ENCODE results near the gene ASF1B. TPM values are rescaled to one million over a fixed set of nuclear protein-coding genes. Genes with fewer than 3 reads are reported as not detected.

Gene ASF1B
- total RNA-seq, 1 experiment from 2014 or later = 78.5 TPM

GRCh38 chr19:14088634-14089411, 47.6 kb downstream of the ASF1B start:
- DNase-seq (ENCODE audit: low read depth) = no peak

- no peak for DNase-seq (ENCODE audit: low read depth)
Observed at GRCh38 chr19:14086098-14086497, 50.3 kb downstream of the ASF1B start.

- no peak for DNase-seq (ENCODE audit: low read depth)
Observed at GRCh38 chr19:14085309-14085995, 50.9 kb downstream of the ASF1B start, which contains the start of gene C19orf67. C19orf67 (minus strand) TSS chr19:14085783; CDS start chr19:14085627, 156 bp downstream.

- no peak for DNase-seq (ENCODE audit: low read depth)
Observed at GRCh38 chr19:14082675-14082960, 53.8 kb downstream of the ASF1B start.

GRCh38 chr19:14081797-14082674, 54.4 kb downstream of the ASF1B start:
- DNase-seq (ENCODE audit: low read depth) = no peak

GRCh38 chr19:14080887-14081796, 55.2 kb downstream of the ASF1B start:
- peak; percentile 99 for DNase-seq (ENCODE audit: low read depth)

GRCh38 chr19:14078411-14078810, 58.0 kb downstream of the ASF1B start:
- DNase-seq (ENCODE audit: low read depth) = no peak

GRCh38 chr19:14073925-14074838, 62.2 kb downstream of the ASF1B start:
- peak; percentile 26 for DNase-seq (ENCODE audit: low read depth)

GRCh38 chr19:14073261-14073924, 63.0 kb downstream of the ASF1B start:
- DNase-seq (ENCODE audit: low read depth) = peak; percentile 91

GRCh38 chr19:14072535-14073260, 63.7 kb downstream of the ASF1B start, which contains the start of gene MISP3:
MISP3 (plus strand) TSS chr19:14072786; CDS start chr19:14073310, 524 bp downstream.
- DNase-seq (ENCODE audit: low read depth) = peak; percentile 62

- DNase-seq (ENCODE audit: low read depth) = no peak
Observed at GRCh38 chr19:14070268-14071050, 65.9 kb downstream of the ASF1B start.

Other genes with a start within 250 kb of the ASF1B start
- 2.1 and 7.9 TPM in 2 replicates for gene BRME1, start 230.5 kb downstream of the ASF1B start, total RNA-seq (2014; rRNA removed; shearing (Covaris generic))
- gene CC2D1A, start 230.4 kb downstream of the ASF1B start, total RNA-seq (2014; rRNA removed; shearing (Covaris generic)) = 17.8 and 22.7 TPM in 2 replicates
- gene PODNL1, start 198.2 kb downstream of the ASF1B start, total RNA-seq (2014; rRNA removed; shearing (Covaris generic)) = not detected in 2 replicates
- gene DCAF15, start 184.1 kb downstream of the ASF1B start, total RNA-seq (2014; rRNA removed; shearing (Covaris generic)) = 29.4 and 40.5 TPM in 2 replicates
- 1.3 and 1.4 TPM in 2 replicates for gene RFX1, start 130.3 kb downstream of the ASF1B start, total RNA-seq (2014; rRNA removed; shearing (Covaris generic))
- not detected in 2 replicates for gene RLN3, start 108.4 kb downstream of the ASF1B start, total RNA-seq (2014; rRNA removed; shearing (Covaris generic))
- gene IL27RA, start 104.8 kb downstream of the ASF1B start, total RNA-seq (2014; rRNA removed; shearing (Covaris generic)) = 10.7 and 11.1 TPM in 2 replicates
- 0.46 TPM in 1 of 2 replicates, not detected in the other for gene PALM3, start 74.5 kb downstream of the ASF1B start, total RNA-seq (2014; rRNA removed; shearing (Covaris generic))
- 0.29 and 1.3 TPM in 2 replicates for gene MISP3, start 63.8 kb downstream of the ASF1B start, total RNA-seq (2014; rRNA removed; shearing (Covaris generic))
- not detected in 2 replicates for gene C19orf67, start 50.8 kb downstream of the ASF1B start, total RNA-seq (2014; rRNA removed; shearing (Covaris generic))
- gene SAMD1, start 45.8 kb downstream of the ASF1B start, total RNA-seq (2014; rRNA removed; shearing (Covaris generic)) = 95.5 and 121 TPM in 2 replicates
- gene PRKACA, start 18.8 kb downstream of the ASF1B start, total RNA-seq (2014; rRNA removed; shearing (Covaris generic)) = 29.8 and 36.0 TPM in 2 replicates
- gene ADGRL1, start 69.6 kb upstream of the ASF1B start, total RNA-seq (2014; rRNA removed; shearing (Covaris generic)) = 2.3 and 5.8 TPM in 2 replicates
- gene ADGRE5, start 244.9 kb upstream of the ASF1B start, total RNA-seq (2014; rRNA removed; shearing (Covaris generic)) = 19.3 and 22.6 TPM in 2 replicates